Mucosa of stomach (tissue), 1 donor: ENCODE measurements around the gene SEMA4A.

Experiments
- H3K27me3 ChIP-seq: one replicate; pipeline ENCODE4 v1.7.0; 2013; ENCODE audit warnings: mild to moderate bottlenecking, low read length; ENCODE audit not compliant: control insufficient read depth, insufficient read depth
- H3K36me3 ChIP-seq: one replicate; pipeline ENCODE4 v1.7.0; 2013; ENCODE audit warnings: low read length; ENCODE audit not compliant: control insufficient read depth, insufficient read depth
- H3K4me1 ChIP-seq: one replicate; pipeline ENCODE4 v1.7.0; 2013; ENCODE audit warnings: mild to moderate bottlenecking, low read length; ENCODE audit not compliant: control insufficient read depth, insufficient read depth
- H3K4me3 ChIP-seq: one replicate; pipeline ENCODE4 v1.7.0; 2013; ENCODE audit warnings: low read length
- H3K9ac ChIP-seq: one replicate; pipeline ENCODE4 v1.7.0; 2013; ENCODE audit warnings: mild to moderate bottlenecking, low read length, moderate library complexity
- H3K9me3 ChIP-seq: one replicate; pipeline ENCODE4 v1.7.0; 2013; ENCODE audit warnings: mild to moderate bottlenecking, low read length, moderate library complexity; ENCODE audit not compliant: control insufficient read depth
- donor health status: Pancreatic carcinoma.

Gene SEMA4A

DNA sequence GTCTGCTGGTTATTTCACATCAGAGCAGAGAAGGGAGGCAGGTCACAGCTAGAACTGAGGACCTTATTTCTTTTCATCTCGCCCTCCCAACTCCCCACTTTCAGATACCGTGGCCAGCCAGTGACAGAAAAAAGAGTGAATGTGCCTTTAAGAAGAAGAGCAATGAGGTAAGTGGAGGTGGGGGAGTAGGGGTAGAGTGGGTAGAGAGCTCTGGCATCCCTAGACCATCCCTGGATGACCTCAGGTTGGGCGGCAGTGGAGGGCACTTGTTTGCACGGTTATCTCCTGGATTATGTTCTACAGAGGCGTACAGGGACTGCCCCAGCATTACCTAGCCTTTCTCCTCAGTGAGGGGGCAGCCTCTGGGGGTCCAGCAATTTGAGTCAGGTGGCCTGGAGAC is 4.6 kb downstream of the SEMA4A start:
- no peak overlapping the region for H3K9ac ChIP-seq
- no peaks in the 10 kb centered on the region for H3K36me3 ChIP-seq
- H3K4me1 ChIP-seq: peaks cover 20% of the 10 kb centered on the region
- no peaks in the 10 kb centered on the region for H3K9me3 ChIP-seq
- H3K4me3 ChIP-seq: no peak overlapping the region
- H3K27me3 ChIP-seq: no peaks in the 10 kb centered on the region

DNA sequence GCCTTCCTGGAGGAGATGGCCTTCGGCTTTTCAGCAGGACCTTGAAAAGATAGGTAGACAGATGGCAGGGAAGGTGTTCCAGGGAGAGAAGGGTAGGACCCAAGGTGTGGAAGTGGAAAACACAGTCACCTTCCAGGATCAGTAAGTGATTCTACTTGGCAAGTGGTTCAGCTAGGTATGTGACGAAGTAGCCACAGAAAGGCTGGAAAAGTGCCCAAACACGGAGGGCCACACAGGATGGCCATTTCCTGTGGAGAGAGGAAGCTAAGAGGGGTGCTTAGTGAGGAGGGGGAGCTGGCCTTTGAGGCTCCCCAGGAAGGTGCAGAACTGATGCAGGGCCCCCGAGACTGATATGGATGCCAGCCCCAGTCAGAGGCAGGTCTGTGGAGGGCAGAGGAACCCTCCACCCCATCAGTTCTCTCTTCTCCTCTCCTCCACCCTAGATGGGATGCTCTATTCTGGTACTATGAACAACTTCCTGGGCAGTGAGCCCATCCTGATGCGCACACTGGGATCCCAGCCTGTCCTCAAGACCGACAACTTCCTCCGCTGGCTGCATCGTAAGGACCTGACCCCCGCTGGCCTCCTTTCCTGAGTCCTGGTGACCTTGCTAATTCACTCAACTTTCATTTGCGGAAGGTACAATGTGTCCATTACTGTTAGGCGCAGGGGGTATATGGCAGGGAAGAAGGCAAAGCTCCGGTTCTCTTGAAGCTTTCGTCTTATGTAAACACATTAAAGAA is 6.8 kb downstream of the SEMA4A start:
- H3K4me1 ChIP-seq: peaks cover 8% of the 10 kb centered on the region
- H3K36me3 ChIP-seq: no peaks in the 10 kb centered on the region
- H3K27me3 ChIP-seq: no peaks in the 10 kb centered on the region
- no peak overlapping the region for H3K4me3 ChIP-seq
- H3K9ac ChIP-seq: no peak overlapping the region
- no peaks in the 10 kb centered on the region for H3K9me3 ChIP-seq

DNA sequence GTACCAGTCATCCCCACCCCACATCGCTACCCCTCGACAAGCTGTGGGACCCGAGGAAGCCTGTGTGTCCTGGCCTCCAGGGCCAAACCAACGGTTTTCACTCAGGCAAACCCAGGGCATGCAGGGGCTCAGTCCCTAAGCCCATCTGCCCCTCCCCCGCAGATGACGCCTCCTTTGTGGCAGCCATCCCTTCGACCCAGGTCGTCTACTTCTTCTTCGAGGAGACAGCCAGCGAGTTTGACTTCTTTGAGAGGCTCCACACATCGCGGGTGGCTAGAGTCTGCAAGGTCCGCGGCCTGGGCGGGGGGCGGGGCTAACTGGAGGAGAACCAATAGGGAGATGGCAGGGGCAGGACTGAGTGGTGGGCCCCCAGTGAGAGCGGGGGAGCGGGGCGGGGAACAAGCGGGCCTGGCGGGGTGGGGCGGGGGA is 7.4 kb downstream of the SEMA4A start:
- no peaks in the 10 kb centered on the region for H3K9me3 ChIP-seq
- H3K36me3 ChIP-seq: no peaks in the 10 kb centered on the region
- H3K9ac ChIP-seq: no peak overlapping the region
- peaks cover 8% of the 10 kb centered on the region for H3K4me1 ChIP-seq
- no peak overlapping the region for H3K4me3 ChIP-seq
- H3K27me3 ChIP-seq: no peaks in the 10 kb centered on the region

DNA sequence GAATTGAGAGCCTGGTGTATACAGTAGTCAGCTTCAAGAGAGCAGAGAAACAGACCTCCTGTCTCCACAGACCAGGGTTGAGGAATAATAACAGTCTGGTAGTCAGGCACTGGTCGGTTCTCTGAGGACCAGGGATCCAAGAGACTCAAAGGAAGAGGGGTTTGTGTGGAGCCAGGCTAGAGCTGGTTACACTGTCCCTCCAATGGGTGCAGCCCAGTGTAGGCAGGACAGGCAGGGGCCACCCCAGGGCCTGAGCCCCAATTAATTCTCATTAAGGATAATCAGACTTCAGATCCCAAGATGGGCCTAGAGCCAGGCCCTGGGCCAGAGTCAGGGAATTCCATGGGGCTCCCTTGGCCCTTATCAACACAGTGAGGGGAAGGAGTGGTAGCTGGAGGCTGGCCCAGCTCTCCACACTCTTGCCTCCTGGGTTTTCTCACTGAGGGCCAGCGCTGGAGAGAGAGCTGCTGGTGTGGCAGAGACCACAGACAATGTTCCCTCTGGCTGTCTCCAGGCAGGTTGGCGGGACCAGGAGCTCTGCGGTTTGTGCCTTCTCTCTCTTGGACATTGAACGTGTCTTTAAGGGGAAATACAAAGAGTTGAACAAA is 9.1 kb downstream of the SEMA4A start:
- H3K9ac ChIP-seq: no peak overlapping the region
- H3K4me3 ChIP-seq: no peak overlapping the region
- peaks cover 8% of the 10 kb centered on the region for H3K4me1 ChIP-seq
- H3K9me3 ChIP-seq: no peaks in the 10 kb centered on the region
- no peaks in the 10 kb centered on the region for H3K36me3 ChIP-seq
- no peaks in the 10 kb centered on the region for H3K27me3 ChIP-seq

DNA sequence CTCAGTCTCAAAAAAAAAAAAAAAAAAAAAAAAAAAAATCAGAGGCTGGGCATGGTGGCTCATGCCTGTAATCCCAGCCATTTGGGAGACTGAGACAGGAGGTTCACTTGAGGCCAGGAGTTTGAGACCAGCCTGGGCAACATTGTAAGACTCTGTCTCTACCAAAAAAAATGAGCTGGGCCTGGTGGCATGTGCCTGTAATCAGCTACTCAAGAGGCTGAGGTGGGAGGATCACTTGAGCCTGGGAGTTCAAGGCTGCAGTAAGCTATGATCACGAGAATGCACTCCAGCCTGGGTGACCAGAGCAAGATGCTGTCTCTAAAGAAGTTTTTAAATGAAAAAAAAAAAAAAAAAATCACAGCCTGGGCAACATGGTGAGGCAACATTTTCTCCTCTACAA is 10.3 kb downstream of the SEMA4A start:
- Histone ChIP-seq H3K27me3 (no peaks in the 10 kb centered on the region), H3K36me3 (no peaks in the 10 kb centered on the region), H3K9ac (no peak overlapping the region), H3K9me3 (no peaks in the 10 kb centered on the region), H3K4me1 (peaks cover 8% of the 10 kb centered on the region), H3K4me3 (no peak overlapping the region)

DNA sequence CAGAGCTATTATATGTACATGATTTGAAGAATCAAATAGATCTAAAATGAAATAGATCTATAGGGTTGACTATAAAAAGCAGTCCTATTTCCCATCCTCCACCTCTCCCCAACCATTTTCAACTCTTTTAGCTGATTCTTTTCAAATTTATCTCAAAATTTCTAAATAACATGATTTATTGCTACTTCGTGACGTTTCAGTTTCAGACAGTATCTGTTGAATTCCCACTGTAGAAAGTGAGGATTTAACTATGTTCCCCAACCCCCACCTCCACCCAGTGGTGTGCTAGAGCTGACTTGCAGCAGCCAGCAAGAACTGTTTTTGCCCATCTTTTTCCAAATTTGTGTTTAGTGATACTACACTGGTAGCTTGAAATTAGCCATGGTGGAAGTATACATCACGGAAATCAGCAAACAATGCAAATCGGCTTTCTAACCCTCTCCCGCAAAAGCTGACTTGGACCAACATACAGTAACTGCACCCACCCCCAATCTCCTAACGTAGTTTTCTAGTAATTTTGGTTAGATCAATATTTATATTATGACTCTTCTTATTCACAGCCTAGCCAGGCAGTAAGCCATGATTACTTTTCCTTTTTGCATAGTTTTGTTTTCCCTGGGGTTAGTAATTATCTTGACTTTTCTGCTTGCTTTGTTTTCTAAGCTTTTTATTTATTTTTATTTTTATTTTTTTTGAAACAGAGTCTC is 10.9 kb downstream of the SEMA4A start:
- H3K4me3 ChIP-seq: no peak overlapping the region
- no peak overlapping the region for H3K9ac ChIP-seq
- peaks cover 8% of the 10 kb centered on the region for H3K4me1 ChIP-seq
- H3K36me3 ChIP-seq: no peaks in the 10 kb centered on the region
- H3K27me3 ChIP-seq: no peaks in the 10 kb centered on the region
- no peaks in the 10 kb centered on the region for H3K9me3 ChIP-seq

DNA sequence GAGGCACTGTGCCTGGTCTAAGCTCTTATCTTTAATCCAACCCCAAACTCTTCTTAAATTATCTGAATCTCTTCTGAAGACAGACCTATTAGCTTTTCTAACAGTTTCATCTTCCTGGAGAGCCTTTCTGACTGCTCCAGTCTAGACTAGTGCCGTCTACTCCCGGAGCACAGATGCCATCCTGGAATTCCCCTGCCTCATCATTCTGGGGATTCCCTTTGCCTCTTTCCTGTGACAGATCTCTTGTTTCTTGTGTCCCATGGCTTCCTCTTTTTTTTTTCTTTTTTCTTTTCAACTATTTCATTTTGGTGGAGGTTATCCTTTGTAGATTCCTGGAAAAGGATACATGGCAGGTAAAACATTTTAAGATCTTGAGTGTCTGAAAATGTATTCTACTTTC is 11.7 kb downstream of the SEMA4A start:
- H3K4me3 ChIP-seq: no peak overlapping the region
- H3K4me1 ChIP-seq: peaks cover 8% of the 10 kb centered on the region
- H3K9me3 ChIP-seq: no peaks in the 10 kb centered on the region
- H3K27me3 ChIP-seq: no peaks in the 10 kb centered on the region
- H3K9ac ChIP-seq: no peak overlapping the region
- H3K36me3 ChIP-seq: no peaks in the 10 kb centered on the region

DNA sequence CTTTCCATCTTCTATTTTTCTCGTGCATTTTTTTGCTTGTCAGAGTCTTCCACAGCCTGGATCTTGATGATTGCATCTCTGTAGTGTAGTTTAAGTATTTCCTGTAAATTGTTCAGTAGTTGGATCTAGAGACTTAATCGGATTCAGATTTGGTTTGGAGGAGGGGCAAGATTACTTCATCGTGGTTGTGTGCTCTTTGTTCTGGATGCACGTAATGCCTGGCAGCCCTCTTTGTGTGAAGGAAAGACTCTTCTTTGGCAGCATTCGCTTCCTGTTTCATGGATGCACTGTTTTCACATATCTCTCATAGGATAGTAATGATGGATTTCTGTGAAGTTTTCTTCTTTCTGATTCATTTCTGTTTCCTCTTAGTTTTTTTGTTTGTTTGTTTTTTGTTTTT is 14.2 kb downstream of the SEMA4A start:
- Histone ChIP-seq H3K4me1 (no peaks in the 10 kb centered on the region), H3K9ac (no peak overlapping the region), H3K9me3 (no peaks in the 10 kb centered on the region), H3K27me3 (no peaks in the 10 kb centered on the region), H3K4me3 (no peak overlapping the region), H3K36me3 (no peaks in the 10 kb centered on the region)

DNA sequence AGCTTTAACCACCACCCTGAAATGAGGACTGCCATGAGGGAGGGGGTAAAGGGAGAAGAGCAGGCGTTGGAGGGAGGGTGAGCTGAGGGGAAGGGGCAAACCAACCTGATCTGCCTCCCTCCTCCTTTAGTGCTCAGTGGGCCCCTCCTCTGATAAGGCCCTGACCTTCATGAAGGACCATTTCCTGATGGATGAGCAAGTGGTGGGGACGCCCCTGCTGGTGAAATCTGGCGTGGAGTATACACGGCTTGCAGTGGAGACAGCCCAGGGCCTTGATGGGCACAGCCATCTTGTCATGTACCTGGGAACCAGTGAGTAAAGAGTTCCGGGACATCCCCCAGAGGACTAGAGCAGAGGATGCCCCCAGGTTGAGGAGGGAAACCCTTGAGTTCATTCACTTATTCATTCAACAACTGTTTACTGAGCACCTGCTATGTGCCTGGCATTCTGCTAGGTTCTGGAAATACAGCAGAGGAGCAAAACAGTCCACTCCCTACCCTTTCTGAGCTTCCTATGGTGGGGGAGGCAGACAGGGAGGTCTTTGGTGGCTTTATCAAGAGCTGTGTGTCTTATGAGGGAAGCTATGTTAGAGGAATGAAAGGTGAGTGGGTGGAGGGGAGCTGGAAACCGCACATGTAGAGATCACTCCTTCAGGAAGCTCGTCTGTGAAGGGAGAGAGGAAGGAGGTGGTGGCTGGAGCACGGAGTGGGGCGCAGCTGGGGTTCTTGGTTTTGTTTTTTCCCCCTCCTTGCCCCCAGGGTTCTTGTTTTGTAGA is 19.5 kb downstream of the SEMA4A start:
- Histone ChIP-seq H3K4me3 (no peak overlapping the region), H3K27me3 (no peaks in the 10 kb centered on the region), H3K9me3 (no peaks in the 10 kb centered on the region), H3K4me1 (no peaks in the 10 kb centered on the region), H3K9ac (no peak overlapping the region), H3K36me3 (no peaks in the 10 kb centered on the region)

DNA sequence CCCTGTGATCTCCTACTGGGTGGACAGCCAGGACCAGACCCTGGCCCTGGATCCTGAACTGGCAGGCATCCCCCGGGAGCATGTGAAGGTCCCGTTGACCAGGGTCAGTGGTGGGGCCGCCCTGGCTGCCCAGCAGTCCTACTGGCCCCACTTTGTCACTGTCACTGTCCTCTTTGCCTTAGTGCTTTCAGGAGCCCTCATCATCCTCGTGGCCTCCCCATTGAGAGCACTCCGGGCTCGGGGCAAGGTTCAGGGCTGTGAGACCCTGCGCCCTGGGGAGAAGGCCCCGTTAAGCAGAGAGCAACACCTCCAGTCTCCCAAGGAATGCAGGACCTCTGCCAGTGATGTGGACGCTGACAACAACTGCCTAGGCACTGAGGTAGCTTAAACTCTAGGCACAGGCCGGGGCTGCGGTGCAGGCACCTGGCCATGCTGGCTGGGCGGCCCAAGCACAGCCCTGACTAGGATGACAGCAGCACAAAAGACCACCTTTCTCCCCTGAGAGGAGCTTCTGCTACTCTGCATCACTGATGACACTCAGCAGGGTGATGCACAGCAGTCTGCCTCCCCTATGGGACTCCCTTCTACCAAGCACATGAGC is 23.3 kb downstream of the SEMA4A start:
- Histone ChIP-seq H3K27me3 (no peaks in the 10 kb centered on the region), H3K9me3 (no peaks in the 10 kb centered on the region), H3K36me3 (no peaks in the 10 kb centered on the region), H3K4me1 (no peaks in the 10 kb centered on the region), H3K4me3 (no peak overlapping the region), H3K9ac (no peak overlapping the region)

DNA sequence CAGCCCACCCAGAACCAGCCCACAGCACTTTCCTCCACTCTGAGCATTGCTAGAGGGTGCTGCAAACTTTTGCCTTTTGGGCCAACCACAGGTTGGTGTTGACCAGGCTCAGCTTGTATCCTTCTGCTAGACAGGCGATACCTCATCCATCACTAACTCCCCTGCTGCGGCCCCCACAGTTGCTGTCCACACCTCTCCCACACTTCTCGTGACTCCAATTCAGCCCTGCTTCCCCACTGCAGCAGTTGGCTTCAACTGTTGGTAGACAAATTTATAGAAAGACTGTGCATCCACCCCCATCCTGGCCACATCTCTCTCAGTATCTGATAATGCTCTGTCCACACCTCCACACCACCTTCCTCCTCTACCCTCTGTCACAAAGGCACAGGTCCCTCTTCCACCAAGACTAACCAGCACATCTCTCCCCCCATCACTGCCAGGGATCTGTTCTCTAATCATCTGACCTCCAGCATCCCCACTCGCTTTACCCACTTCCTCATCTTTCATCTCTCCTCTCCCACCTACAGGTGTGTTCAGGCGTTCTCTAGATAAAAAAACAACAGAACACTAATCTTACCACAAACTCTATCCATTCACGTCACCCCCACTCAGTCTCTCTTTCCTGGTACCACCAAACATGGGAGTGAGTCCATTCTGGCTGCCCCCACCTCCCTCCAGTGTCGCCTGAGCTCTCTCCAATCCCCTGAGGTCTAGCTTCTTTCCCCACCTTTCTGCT is 24.7 kb downstream of the SEMA4A start:
- H3K4me1 ChIP-seq: no peaks in the 10 kb centered on the region
- no peaks in the 10 kb centered on the region for H3K9me3 ChIP-seq
- no peak overlapping the region for H3K9ac ChIP-seq
- no peaks in the 10 kb centered on the region for H3K27me3 ChIP-seq
- H3K36me3 ChIP-seq: no peaks in the 10 kb centered on the region
- H3K4me3 ChIP-seq: no peak overlapping the region
